Panc1 (cell line): ENCODE measurements around the gene RNF8. TPM values are rescaled to one million over a fixed set of nuclear protein-coding genes. Genes with fewer than 3 reads are reported as not detected.

Experiments used
- ATAC-seq: fragments of 200-7000 bp; cut with Tn5 transposase; 2 replicates; pipeline ENCODE4 v1.9.1; 2020; ENCODE audit warnings: mild to moderate bottlenecking, moderate library complexity
- BruUV-seq: library from RNA; stranded (reverse); fragments of 400-500 nt; replicated peaks from 2 replicates; lab custom pipeline; 2021; lab: Mats Ljungman, UMichigan
- CTCF ChIA-PET: fragments of 300-600 bp; sonication (Branson Sonifier 250); formaldehyde crosslinking; loops from one replicate; lab custom pipeline; 2022; ENCODE audit warnings: antibody characterized with exemption; lab: Charles Lee
- POLR2A ChIA-PET: fragments of 300-600 bp; sonication (Branson Sonifier 250); formaldehyde crosslinking; loops from one replicate; lab custom pipeline; 2022; ENCODE audit warnings: antibody characterized with exemption; lab: Charles Lee
- DNase-seq: peaks from one replicate; pipeline ENCODE4 v3.0.0-alpha.2; 2010; ENCODE audit warnings: low read depth, low spot score
- H3K27ac ChIP-seq: 2 replicates; pipeline ENCODE4 v1.5.1; 2011; ENCODE audit warnings: mild to moderate bottlenecking, low read length, inconsistent platforms
- H3K27me3 ChIP-seq: fragments of 200-500 bp; sonication (Bioruptor generic); 2 replicates; pipeline ENCODE4 v1.6.0; 2014; ENCODE audit warnings: low read length, inconsistent platforms; ENCODE audit not compliant: control insufficient read depth, insufficient read depth
- H3K36me3 ChIP-seq: fragments of 200-500 bp; sonication (Bioruptor generic); 2 replicates; pipeline ENCODE4 v1.5.1; 2014; ENCODE audit warnings: inconsistent platforms, mild to moderate bottlenecking, low read length, moderate library complexity; ENCODE audit not compliant: control insufficient read depth, insufficient read depth
- H3K4me1 ChIP-seq: 2 replicates; pipeline ENCODE4 v1.5.1; 2011; ENCODE audit warnings: inconsistent platforms, mild to moderate bottlenecking, low read length, moderate library complexity; ENCODE audit not compliant: control insufficient read depth, insufficient read depth
- H3K4me3 ChIP-seq, 2 experiments: 2 replicates each; pipeline ENCODE4 v1.5.1; 2011 to 2012; ENCODE audit warnings: low read depth in 2 of 2, low read length in 2 of 2, mild to moderate bottlenecking in 2 of 2, inconsistent platforms in 1 of 2, moderate library complexity in 1 of 2
- H3K9me3 ChIP-seq: fragments of 200-500 bp; sonication (Bioruptor generic); 2 replicates; pipeline ENCODE4 v1.5.1; 2014; ENCODE audit warnings: low read depth, mild to moderate bottlenecking, inconsistent platforms, low read length, moderate library complexity; ENCODE audit not compliant: control insufficient read depth, insufficient read depth
- CTCF ChIP-seq: fragments of 450-650 bp; IDR thresholded peaks from 2 replicates; pipeline ENCODE4 v1.5.1; 2017; ENCODE audit warnings: mild to moderate bottlenecking
- POLR2AphosphoS5 ChIP-seq: IDR thresholded peaks from 2 replicates; pipeline ENCODE4 v1.6.1; 2012; ENCODE audit warnings: mild to moderate bottlenecking, low read depth, low read length, moderate library complexity
- REST ChIP-seq, 2 experiments: IDR thresholded peaks; 2 replicates each; pipeline ENCODE4 v1.6.1; 2011 to 2012; ENCODE audit warnings: low read depth in 2 of 2, control low read depth in 1 of 2, low read length in 1 of 2, mild to moderate bottlenecking in 1 of 2, moderate library complexity in 1 of 2; ENCODE audit not compliant: insufficient read depth in 1 of 2
- SIN3A ChIP-seq: IDR thresholded peaks from 2 replicates; pipeline ENCODE4 v1.6.1; 2012; ENCODE audit warnings: low read depth, mild to moderate bottlenecking, low read length, moderate library complexity, borderline replicate concordance; ENCODE audit not compliant: insufficient read depth
- TCF7L2 ChIP-seq: IDR thresholded peaks from 2 replicates; pipeline ENCODE4 v1.6.1; 2011; ENCODE audit warnings: mild to moderate bottlenecking, low read depth, low read length, inconsistent platforms
- in situ Hi-C: cut with HindIII; loops from 2 replicates; pipeline ENCODE4 v1.10.0; 2016; ENCODE audit warnings: low sequenced_read_pairs, low pct_unique_long_range_greater_than_20kb
- intact Hi-C: fragments of 100-400 bp; cut with micrococcal nuclease; formaldehyde crosslinking; loops from one replicate; pipeline ENCODE4 v1.10.0; 2022; ENCODE audit not compliant: unreplicated experiment
- total RNA-seq: library from RNA; stranded (reverse); gene quantifications from one replicate; pipeline ENCODE4 v1.2.1, GENCODE V29; 2021; ENCODE audit not compliant: unreplicated experiment

RNF8 gene
- total RNA-seq, 1 experiment from 2014 or later: 21.1 TPM

- no peak for ATAC-seq
- CTCF ChIA-PET: no interaction called here
- intact Hi-C loops (no loop called here), in situ Hi-C loops (no loop called here)
- Histone ChIP-seq H3K4me3 (no peak overlapping the region), H3K9me3 (no peaks in the 10 kb centered on the region), H3K4me1 (no peaks in the 10 kb centered on the region), H3K36me3 (no peaks in the 10 kb centered on the region), H3K27ac (no peak overlapping the region), H3K27me3 (peaks cover 3% of the 10 kb centered on the region; the same call in 1 of the 2 replicates)
- no TSS peak for BruUV-seq
- DNase-seq: no peak
- POLR2A ChIA-PET: no interaction called here
- TF ChIP-seq SIN3A (no peak), POLR2AphosphoS5 (no peak), REST (IDR thresholded peaks at IDR 0.05; ENCODE audit: insufficient read depth in 1 of 2, low read depth in 2 of 2, low read length in 1 of 2) (no peak), TCF7L2 (no peak), CTCF (no peak)
Measured at GRCh38 chr6:37407948-37408347, 54.2 kb downstream of the RNF8 start.

GRCh38 chr6:37409501-37409900 is 55.7 kb downstream of the RNF8 start:
- intact Hi-C loops (no loop called here), in situ Hi-C loops (no loop called here)
- DNase-seq (no peak), ATAC-seq (no peak)
- Histone ChIP-seq H3K27ac (no peak overlapping the region), H3K9me3 (no peaks in the 10 kb centered on the region), H3K4me1 (no peaks in the 10 kb centered on the region), H3K36me3 (no peaks in the 10 kb centered on the region), H3K27me3 (peaks cover 3% of the 10 kb centered on the region; the same call in 1 of the 2 replicates), H3K4me3 (no peak overlapping the region)
- BruUV-seq: no TSS peak
- TF ChIP-seq REST (IDR thresholded peaks at IDR 0.05; ENCODE audit: insufficient read depth in 1 of 2, low read depth in 2 of 2, low read length in 1 of 2) (no peak), POLR2AphosphoS5 (no peak), CTCF (no peak), SIN3A (no peak), TCF7L2 (no peak)
- ChIA-PET POLR2A (no interaction called here), CTCF (no interaction called here)
